HEK293 (cell line): ENCODE results near the gene MEF2C.
"Not testable (repeated sequence)": the region's sequence is repeated elsewhere in the genome, so short reads cannot be mapped to it uniquely, and the experiment has no call there.

Source experiments
- CTCF ChIP-seq: fragments of 450-650 bp; formaldehyde crosslinking; IDR thresholded peaks from 2 replicates; pipeline ENCODE4 v1.5.1; 2016; ENCODE audit warnings: missing biosample characterization, missing genetic modification characterization
- KLF7 ChIP-seq: fragments of 450-650 bp; formaldehyde crosslinking; IDR thresholded peaks from 2 replicates; pipeline ENCODE4 v1.5.1; 2016; ENCODE audit warnings: missing biosample characterization, missing genetic modification characterization, borderline replicate concordance
- ZBTB26 ChIP-seq: fragments of 450-650 bp; formaldehyde crosslinking; optimal IDR thresholded peaks from 2 replicates; pipeline ENCODE3; 2016; ENCODE audit warnings: missing biosample characterization, mild to moderate bottlenecking, missing genetic modification characterization
- ZNF391 ChIP-seq: fragments of 450-650 bp; formaldehyde crosslinking; IDR thresholded peaks from 2 replicates; pipeline ENCODE4 v1.5.1; 2016; ENCODE audit warnings: low read depth, missing biosample characterization, missing genetic modification characterization, borderline replicate concordance
- ZNF426 ChIP-seq: fragments of 450-650 bp; formaldehyde crosslinking; IDR thresholded peaks from 2 replicates; pipeline ENCODE4 v1.5.1; 2017; ENCODE audit warnings: missing biosample characterization, missing genetic modification characterization, mild to moderate bottlenecking, inconsistent platforms, moderate library complexity

- not testable (repeated sequence) for TF ChIP-seq KLF7, CTCF, ZNF391, ZBTB26, ZNF426 (tag by site-specific recombination)
Measured at GRCh38 chr5:88798933-88799332, 84.1 kb downstream of the MEF2C start.
